H1 (cell line): ENCODE measurements around the gene EPHA3. TPM values are rescaled to one million over a fixed set of nuclear protein-coding genes. Genes with fewer than 3 reads are reported as not detected.

Experiments
- CTCF ChIA-PET: fragments of 300-600 bp; sonication (Branson Sonifier 250); formaldehyde crosslinking; loops from one replicate; lab custom pipeline; 2021; ENCODE audit not compliant: partially characterized antibody; lab: Charles Lee
- POLR2A ChIA-PET: fragments of 300-600 bp; sonication (Branson Sonifier 250); formaldehyde crosslinking; loops from one replicate; lab custom pipeline; 2021; ENCODE audit warnings: inconsistent platforms; ENCODE audit not compliant: partially characterized antibody; lab: Charles Lee
- DNase-seq, 2 experiments: peaks; one replicate each; pipeline versions ENCODE4 v3.0.0 to v3.0.0-alpha.2; 2010 to 2022; ENCODE audit warnings: low spot score in 2 of 2, low read depth in 1 of 2, mixed read lengths in 1 of 2
- FAIRE-seq: peaks from 2 replicates; lab custom pipeline; 2011; peaks lifted over from hg19 to GRCh38; lab: Jason Lieb, UNC
- H2AFZ ChIP-seq: 2 replicates; pipeline ENCODE4 v1.8.1; 2012; ENCODE audit warnings: low read length, inconsistent platforms
- H2AK5ac ChIP-seq: 2 replicates; pipeline ENCODE4 v1.6.1; 2013; ENCODE audit warnings: low read depth, low read length
- H2BK120ac ChIP-seq: replicated peaks from 2 replicates; pipeline ENCODE3; 2013; ENCODE audit warnings: low read depth, low read length, inconsistent platforms
- H2BK12ac ChIP-seq: 2 replicates; pipeline ENCODE4 v1.6.1; 2013; ENCODE audit warnings: low read depth, low read length
- H2BK15ac ChIP-seq: 2 replicates; pipeline ENCODE4 v1.6.1; 2013; ENCODE audit warnings: low read length
- H2BK20ac ChIP-seq: 2 replicates; pipeline ENCODE4 v1.6.1; 2013; ENCODE audit warnings: low read length
- H2BK5ac ChIP-seq: 2 replicates; pipeline ENCODE4 v1.6.1; 2013; ENCODE audit warnings: low read depth, low read length
- H3K14ac ChIP-seq: 2 replicates; pipeline ENCODE4 v1.6.1; 2013; ENCODE audit warnings: inconsistent platforms; ENCODE audit not compliant: insufficient read length
- H3K18ac ChIP-seq: 2 replicates; pipeline ENCODE4 v1.6.1; 2013; ENCODE audit warnings: low read length; ENCODE audit errors: extremely low read depth
- H3K23ac ChIP-seq: 2 replicates; pipeline ENCODE4 v1.6.1; 2013; ENCODE audit warnings: inconsistent platforms; ENCODE audit not compliant: insufficient read length
- H3K23me2 ChIP-seq: 2 replicates; pipeline ENCODE4 v1.6.1; 2013; ENCODE audit warnings: low read depth, low read length
- H3K27ac ChIP-seq: 2 replicates; pipeline ENCODE4 v1.6.1; 2011; ENCODE audit warnings: low read depth, low read length, inconsistent platforms
- H3K27me3 ChIP-seq, 4 experiments: replicated peaks in 1 of 4; 1 replicate in 1 of 4; 2 replicates in 3 of 4; pipeline versions ENCODE4 v1.6.1 to v1.8.1; 2011 to 2013; ENCODE audit warnings: low read length in 3 of 4, mild to moderate bottlenecking in 3 of 4, inconsistent platforms in 2 of 4, mixed read lengths in 2 of 4, moderate library complexity in 1 of 4; ENCODE audit not compliant: control insufficient read depth in 3 of 4, insufficient read depth in 3 of 4; ENCODE audit errors: extremely low read depth in 1 of 4
- H3K36me3 ChIP-seq, 4 experiments: 2 replicates each; pipeline versions ENCODE4 v1.6.1 to v1.8.1; 2011 to 2013; ENCODE audit warnings: mild to moderate bottlenecking in 4 of 4, low read length in 3 of 4, moderate library complexity in 2 of 4, control low read depth in 1 of 4, inconsistent platforms in 1 of 4; ENCODE audit not compliant: insufficient read depth in 4 of 4, control insufficient read depth in 2 of 4
- H3K4ac ChIP-seq: replicated peaks from 2 replicates; pipeline ENCODE3; 2013; ENCODE audit warnings: low read length, low read depth, mixed read lengths, inconsistent platforms; ENCODE audit not compliant: insufficient read length
- H3K4me1 ChIP-seq, 4 experiments: replicated peaks in 1 of 4; 1 replicate in 1 of 4; 2 replicates in 3 of 4; pipeline versions ENCODE4 v1.6.1 to v1.8.1; 2011 to 2013; ENCODE audit warnings: low read length in 3 of 4, inconsistent platforms in 2 of 4, mixed read lengths in 1 of 4; ENCODE audit not compliant: insufficient read depth in 4 of 4, control insufficient read depth in 3 of 4
- H3K4me2 ChIP-seq, 2 experiments: 2 replicates each; pipeline versions ENCODE4 v1.6.1 to v1.8.1; 2011 to 2013; ENCODE audit warnings: low read depth in 2 of 2, low read length in 2 of 2, control low read depth in 1 of 2, inconsistent platforms in 1 of 2, mild to moderate bottlenecking in 1 of 2; ENCODE audit not compliant: insufficient read depth in 1 of 2
- H3K4me3 ChIP-seq, 4 experiments: fragments of 200-600, 300-600 bp in 1 of 4; sonication (generic), shearing (Covaris generic), sonication (Bioruptor Twin) in 1 of 4; 2 replicates each; pipeline versions ENCODE4 v1.5.1 to v1.8.1; 2011 to 2016; ENCODE audit warnings: low read length in 4 of 4, low read depth in 3 of 4, control low read depth in 2 of 4, inconsistent platforms in 2 of 4, mild to moderate bottlenecking in 2 of 4, mixed read lengths in 1 of 4, moderate library complexity in 1 of 4; ENCODE audit not compliant: insufficient read depth in 2 of 4; ENCODE audit errors: extremely low read depth in 1 of 4
- H3K56ac ChIP-seq: replicated peaks from 2 replicates; pipeline ENCODE3; 2013; ENCODE audit warnings: low read depth, mild to moderate bottlenecking, mixed read lengths, low read length, inconsistent platforms; ENCODE audit not compliant: insufficient read length
- H3K79me1 ChIP-seq: 2 replicates; pipeline ENCODE4 v1.6.1; 2013; ENCODE audit warnings: low read depth, low read length, control low read depth
- H3K79me2 ChIP-seq, 2 experiments: 2 replicates each; pipeline versions ENCODE4 v1.6.1 to v1.8.1; 2012 to 2013; ENCODE audit warnings: low read length in 2 of 2, mild to moderate bottlenecking in 2 of 2, inconsistent platforms in 1 of 2; ENCODE audit not compliant: insufficient read depth in 2 of 2, control insufficient read depth in 1 of 2
- H3K9ac ChIP-seq, 4 experiments: replicated peaks in 1 of 4; 1 replicate in 1 of 4; 2 replicates in 3 of 4; pipeline versions ENCODE4 v1.6.1 to v1.8.1; 2011 to 2013; ENCODE audit warnings: low read depth in 3 of 4, low read length in 3 of 4, control low read depth in 2 of 4, mild to moderate bottlenecking in 2 of 4, moderate library complexity in 2 of 4, inconsistent platforms in 1 of 4; ENCODE audit errors: extremely low read depth in 1 of 4
- H3K9me3 ChIP-seq, 2 experiments: 2 replicates each; pipeline versions ENCODE4 v1.6.1 to v1.8.1; 2012 to 2013; ENCODE audit warnings: mild to moderate bottlenecking in 2 of 2, moderate library complexity in 2 of 2, control low read depth in 1 of 2, inconsistent platforms in 1 of 2, low read depth in 1 of 2, low read length in 1 of 2, mixed read lengths in 1 of 2; ENCODE audit not compliant: insufficient read depth in 2 of 2
- H4K20me1 ChIP-seq, 2 experiments: replicated peaks in 1 of 2; 2 replicates each; pipeline versions ENCODE3 to v1.8.1; 2011 to 2013; ENCODE audit warnings: inconsistent platforms in 2 of 2, low read length in 2 of 2, mild to moderate bottlenecking in 1 of 2; ENCODE audit not compliant: insufficient read depth in 2 of 2, control insufficient read depth in 1 of 2
- H4K5ac ChIP-seq: 2 replicates; pipeline ENCODE4 v1.6.1; 2013; ENCODE audit warnings: low read length, low read depth, mixed read lengths, inconsistent platforms; ENCODE audit not compliant: insufficient read length
- H4K8ac ChIP-seq: 2 replicates; pipeline ENCODE4 v1.8.0; 2013; ENCODE audit warnings: mild to moderate bottlenecking, moderate library complexity, low read length, inconsistent platforms; ENCODE audit not compliant: insufficient read depth; ENCODE audit errors: extremely low read depth
- H4K91ac ChIP-seq: replicated peaks from 2 replicates; pipeline ENCODE3; 2013; ENCODE audit warnings: low read length, mixed read lengths, inconsistent platforms; ENCODE audit not compliant: insufficient read length
- ASH2L ChIP-seq: fragments of 200-600, 300-600 bp; sonication (generic); IDR thresholded peaks from one replicate; pipeline ENCODE4 v1.7.1; 2017; ENCODE audit warnings: low read length
- BACH1 ChIP-seq: IDR thresholded peaks from 2 replicates; pipeline ENCODE4 v1.6.1; 2012; ENCODE audit warnings: low read length, improper control_type of control experiment
- BCL11A ChIP-seq, 2 experiments: IDR thresholded peaks; one replicate each; pipeline ENCODE4 v1.6.1; 2011; ENCODE audit warnings: low read depth in 2 of 2, low read length in 2 of 2, mild to moderate bottlenecking in 2 of 2
- EGR1 ChIP-seq: IDR thresholded peaks from 2 replicates; pipeline ENCODE4 v1.6.1; 2011; ENCODE audit warnings: low read depth, low read length, borderline replicate concordance
- EZH2 ChIP-seq: fragments of 200-600 bp; sonication (generic); IDR thresholded peaks from 2 replicates; pipeline ENCODE4 v1.7.1; 2012; ENCODE audit warnings: low read depth, mild to moderate bottlenecking, moderate library complexity, low read length, inconsistent platforms; ENCODE audit not compliant: severe bottlenecking
- GTF2F1 ChIP-seq: IDR thresholded peaks from 2 replicates; pipeline ENCODE4 v1.6.1; 2012; ENCODE audit warnings: low read depth, low read length, improper control_type of control experiment, borderline replicate concordance
- PHF8 ChIP-seq: fragments of 200-600 bp; sonication (generic); conservative IDR thresholded peaks from 2 replicates; pipeline ENCODE4 v1.7.1; 2012; ENCODE audit warnings: low read depth, mild to moderate bottlenecking, inconsistent platforms, low read length, moderate library complexity
- POLR2A ChIP-seq, 2 experiments: IDR thresholded peaks; 1 replicate in 1 of 2; 2 replicates in 1 of 2; pipeline ENCODE4 v1.6.1; 2011; ENCODE audit warnings: low read depth in 2 of 2, low read length in 2 of 2, mild to moderate bottlenecking in 2 of 2; ENCODE audit errors: control extremely low read depth in 1 of 2
- RBBP5 ChIP-seq: IDR thresholded peaks from 2 replicates; pipeline ENCODE4 v1.7.1; 2012; ENCODE audit warnings: low read depth, mild to moderate bottlenecking, inconsistent platforms, low read length, moderate library complexity, borderline replicate concordance
- SIX5 ChIP-seq: IDR thresholded peaks from 2 replicates; pipeline ENCODE4 v1.6.1; 2011; ENCODE audit warnings: mild to moderate bottlenecking, low read depth, low read length
- SP4 ChIP-seq: IDR thresholded peaks from 2 replicates; pipeline ENCODE4 v1.6.1; 2012; ENCODE audit warnings: low read length, inconsistent platforms
- SRF ChIP-seq: IDR thresholded peaks from 2 replicates; pipeline ENCODE4 v1.6.1; 2011; ENCODE audit warnings: mild to moderate bottlenecking, low read depth, low read length, moderate library complexity
- TAF1 ChIP-seq: IDR thresholded peaks from 2 replicates; pipeline ENCODE4 v1.6.1; 2011; ENCODE audit warnings: mild to moderate bottlenecking, low read depth, low read length
- TBP ChIP-seq: IDR thresholded peaks from 2 replicates; pipeline ENCODE4 v1.6.1; 2011; ENCODE audit warnings: low read depth, low read length, improper control_type of control experiment
- TCF12 ChIP-seq: IDR thresholded peaks from 2 replicates; pipeline ENCODE4 v1.6.1; 2011; ENCODE audit warnings: low read depth, mild to moderate bottlenecking, low read length
- WGBS, 2 experiments: shearing (Covaris generic) in 1 of 2; methylation state at CpG; one replicate each; pipeline versions ENCODE4 v1.1.6 to v1.1.7; 2013 to 2015; ENCODE audit warnings: low lambda C conversion rate in 2 of 2, mixed read lengths in 2 of 2, inconsistent platforms in 1 of 2, low coverage in 1 of 2, missing lambda C conversion rate in 1 of 2; ENCODE audit not compliant: insufficient replicate concordance in 2 of 2, insufficient coverage in 1 of 2, insufficient read length in 1 of 2; ENCODE audit errors: extremely low coverage in 1 of 2, missing lambda C conversion rate in 1 of 2; 5-methylcytosine and 5-hydroxymethylcytosine counted together
- polyA plus RNA-seq, 7 experiments: library from polyadenylated mRNA; depleted of rRNA in 3 of 7; stranded (reverse) in 5 of 7; unstranded in 2 of 7; fragments of >200 nt in 5 of 7; fragments of 200-250 nt in 2 of 7; gene quantifications; 1 replicate in 5 of 7; 2 replicates in 1 of 7; 4 replicates in 1 of 7; pipeline versions ENCODE4 v1.2.1 to v1.2.3, GENCODE V29; 2011 to 2013; ENCODE audit warnings: missing spikeins in 2 of 7, mixed read lengths in 2 of 7
- total RNA-seq: library from RNA; stranded (reverse); fragmentation: NEBNext Ultra II Directional; extraction: Animal tissue kit (Norgen Biotek cat#: 25700); gene quantifications from 2 replicates; pipeline ENCODE4 v1.2.1, GENCODE V29; 2021
- TF ChIP-seq, protein P1 (sequence below): IDR thresholded peaks from 2 replicates; pipeline ENCODE4 v1.6.1; 2011; ENCODE audit warnings: low read length, improper control_type of control experiment

EPHA3 gene
- total and polyA plus RNA-seq, 2 of the 8 experiments (the other 6 are each of a cell fraction or from before 2014, with no cell fraction given), result 0.09 to 0.22 TPM

DNA sequence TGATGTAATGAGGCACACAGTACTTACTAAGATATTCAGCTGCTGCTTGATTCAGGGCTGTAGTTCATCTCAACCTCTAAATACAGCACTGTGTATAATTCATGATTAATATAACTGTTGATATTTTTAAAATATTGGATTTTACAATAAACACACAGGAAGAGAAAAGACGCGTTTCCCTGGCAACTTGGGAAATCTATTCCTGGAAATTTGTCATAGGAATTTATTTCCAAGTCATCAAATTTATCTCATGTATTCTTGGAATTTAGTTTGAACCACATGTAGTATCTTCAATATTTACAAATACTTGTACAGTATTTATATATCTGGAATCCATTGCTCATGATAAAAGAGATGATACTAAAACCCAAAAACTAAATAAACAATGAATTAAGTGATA lies 30.6 kb downstream of the EPHA3 start:
- TF ChIP-seq TCF12, result no peak
- TF ChIP-seq, protein P1, sequence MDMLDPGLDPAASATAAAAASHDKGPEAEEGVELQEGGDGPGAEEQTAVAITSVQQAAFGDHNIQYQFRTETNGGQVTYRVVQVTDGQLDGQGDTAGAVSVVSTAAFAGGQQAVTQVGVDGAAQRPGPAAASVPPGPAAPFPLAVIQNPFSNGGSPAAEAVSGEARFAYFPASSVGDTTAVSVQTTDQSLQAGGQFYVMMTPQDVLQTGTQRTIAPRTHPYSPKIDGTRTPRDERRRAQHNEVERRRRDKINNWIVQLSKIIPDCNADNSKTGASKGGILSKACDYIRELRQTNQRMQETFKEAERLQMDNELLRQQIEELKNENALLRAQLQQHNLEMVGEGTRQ, result no peak
- no peak for TF ChIP-seq GTF2F1
- TF ChIP-seq POLR2A (IDR thresholded peaks at IDR 0.05; ENCODE audit: control extremely low read depth in 1 of 2, low read depth in 2 of 2, low read length in 2 of 2), result no peak
- TF ChIP-seq BACH1, result no peak
- TF ChIP-seq SIX5, result no peak
- TF ChIP-seq RBBP5, result no peak
- TF ChIP-seq EGR1, result no peak
- TF ChIP-seq SP4, result no peak
- TF ChIP-seq ASH2L, result no peak
- TF ChIP-seq EZH2, result no peak
- no peak for TF ChIP-seq PHF8
- no peak for TF ChIP-seq BCL11A (IDR thresholded peaks at IDR 0.05; ENCODE audit: low read depth in 2 of 2, low read length in 2 of 2)
- TF ChIP-seq TBP, result no peak
- TF ChIP-seq SRF, result no peak
- no peak for TF ChIP-seq TAF1
- H2BK120ac ChIP-seq, result no peak overlapping the region
- WGBS, 2 experiments, result 86% methylated on average over 2 of the region's 2 CpGs; no CpG with 5 or more reads in 1 of the 2 experiments

More for the DNA sequence above, 30.6 kb downstream of the EPHA3 start:
- no peaks in the 10 kb centered on the region for H3K27me3 ChIP-seq
- no peak overlapping the region for H3K27ac ChIP-seq
- no peaks in the 10 kb centered on the region for H3K79me1 ChIP-seq
- H2AFZ ChIP-seq, result no peak overlapping the region
- H3K23ac ChIP-seq, result no peak overlapping the region
- H2BK15ac ChIP-seq, result no peak overlapping the region
- no peaks in the 10 kb centered on the region for H3K4me1 ChIP-seq
- H3K56ac ChIP-seq, result no peak overlapping the region
- H4K20me1 ChIP-seq, result no peaks in the 10 kb centered on the region
- H4K8ac ChIP-seq, result no peak overlapping the region
- no peak overlapping the region for H3K9ac ChIP-seq
- H2BK12ac ChIP-seq, result no peak overlapping the region
- no peak overlapping the region for H2BK20ac ChIP-seq
- H3K18ac ChIP-seq, result no peak overlapping the region
- ChIA-PET POLR2A (no interaction called here), CTCF (no interaction called here)
- H3K4me3 ChIP-seq, result no peak overlapping the region
- no peak overlapping the region for H3K4ac ChIP-seq
- H3K79me2 ChIP-seq, result no peaks in the 10 kb centered on the region
- FAIRE-seq, result no peak
- H3K14ac ChIP-seq, result no peak overlapping the region
- H3K23me2 ChIP-seq, result no peaks in the 10 kb centered on the region
- H3K9me3 ChIP-seq, result no peaks in the 10 kb centered on the region
- no peaks in the 10 kb centered on the region for H3K36me3 ChIP-seq
- H2BK5ac ChIP-seq, result no peak overlapping the region
- DNase-seq, result no peak
- H4K91ac ChIP-seq, result no peak overlapping the region
- H2AK5ac ChIP-seq, result no peak overlapping the region
- H4K5ac ChIP-seq, result no peak overlapping the region
- H3K4me2 ChIP-seq, result no peak overlapping the region
